ENCODE data around the gene KIAA1549.

- no peak for TF ChIP-seq CTCF (IDR thresholded peaks at IDR 0.05)
- TF ChIP-seq POLR2A (IDR thresholded peaks at IDR 0.05), result no peak
These were observed 115.3 kb downstream of the KIAA1549 start for GRCh38 chr7:138865843-138866242.
